ENCODE measurements around the gene PDE10A. TPM values are rescaled to one million over a fixed set of nuclear protein-coding genes. Genes with fewer than 3 reads are reported as not detected.

Gene PDE10A
- total RNA-seq, 1 donor = 12.7 TPM

DNA sequence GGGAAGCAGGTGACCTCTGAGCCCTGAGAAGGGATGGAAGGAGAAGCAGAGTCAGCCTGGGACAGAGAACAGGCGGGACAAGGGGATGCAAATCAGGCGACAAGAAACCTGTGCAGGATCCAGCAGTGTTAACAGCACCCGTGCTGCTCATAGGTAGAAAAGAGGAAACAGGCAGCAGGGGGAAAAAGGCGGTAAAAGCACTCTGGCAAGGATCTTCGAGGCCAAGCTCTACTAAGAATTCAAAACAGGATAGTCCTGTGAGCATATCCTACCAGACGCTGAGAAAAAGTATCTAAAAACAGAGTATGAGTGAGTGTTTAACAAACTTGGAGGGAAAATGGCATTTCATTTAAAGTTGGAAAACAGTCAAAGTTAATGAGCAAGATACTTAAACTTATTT, 370.4 kb downstream of the PDE10A start:
- no peak for DNase-seq (ENCODE audit: low read depth)
- TF ChIP-seq, protein P1, sequence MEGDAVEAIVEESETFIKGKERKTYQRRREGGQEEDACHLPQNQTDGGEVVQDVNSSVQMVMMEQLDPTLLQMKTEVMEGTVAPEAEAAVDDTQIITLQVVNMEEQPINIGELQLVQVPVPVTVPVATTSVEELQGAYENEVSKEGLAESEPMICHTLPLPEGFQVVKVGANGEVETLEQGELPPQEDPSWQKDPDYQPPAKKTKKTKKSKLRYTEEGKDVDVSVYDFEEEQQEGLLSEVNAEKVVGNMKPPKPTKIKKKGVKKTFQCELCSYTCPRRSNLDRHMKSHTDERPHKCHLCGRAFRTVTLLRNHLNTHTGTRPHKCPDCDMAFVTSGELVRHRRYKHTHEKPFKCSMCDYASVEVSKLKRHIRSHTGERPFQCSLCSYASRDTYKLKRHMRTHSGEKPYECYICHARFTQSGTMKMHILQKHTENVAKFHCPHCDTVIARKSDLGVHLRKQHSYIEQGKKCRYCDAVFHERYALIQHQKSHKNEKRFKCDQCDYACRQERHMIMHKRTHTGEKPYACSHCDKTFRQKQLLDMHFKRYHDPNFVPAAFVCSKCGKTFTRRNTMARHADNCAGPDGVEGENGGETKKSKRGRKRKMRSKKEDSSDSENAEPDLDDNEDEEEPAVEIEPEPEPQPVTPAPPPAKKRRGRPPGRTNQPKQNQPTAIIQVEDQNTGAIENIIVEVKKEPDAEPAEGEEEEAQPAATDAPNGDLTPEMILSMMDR (IDR thresholded peaks at IDR 0.05; ENCODE audit: insufficient read depth, low read length) = no peak
- no peak overlapping the region for H3K4me3 ChIP-seq (ENCODE audit: low read depth, low read length)

Small RNA genes lying within 50 kb of the gene (small RNA-seq; reads per million reads assigned to genes)
- gene RNA5SP226 = not detected

Data from fibroblast of the aortic adventitia (primary cell).